Naive B cell (primary cell): Measurements from ENCODE around the gene STPG1. TPM values are rescaled to one million over a fixed set of nuclear protein-coding genes. Genes with fewer than 3 reads are reported as not detected.
A peak's percentile ranks its signal among the peaks of the same experiment; 100 is the strongest.

Source experiments
- ATAC-seq, 2 donors: fragments of 150-1000 bp; cut with Tn5 transposase; 2 replicates each; pipeline ENCODE4 v1.10.0; 2021; ENCODE audit warnings: low read depth in 2 of 2, mild to moderate bottlenecking in 2 of 2, moderate library complexity in 2 of 2
- DNase-seq: peaks from one replicate; pipeline ENCODE4 v3.0.0; 2022
- H3K27ac Mint-ChIP-seq, 6 donors: one replicate each; pipeline ENCODE4 v1.8.0; 2020 to 2022; ENCODE audit warnings: mild to moderate bottlenecking in 6 of 6, mixed read lengths in 6 of 6, moderate library complexity in 5 of 6, inconsistent platforms in 2 of 6
- H3K27me3 Mint-ChIP-seq, 3 donors: one replicate each; pipeline ENCODE4 v1.8.0; 2021 to 2022; ENCODE audit warnings: mixed read lengths in 3 of 3, mild to moderate bottlenecking in 1 of 3
- H3K36me3 Mint-ChIP-seq, 2 donors: one replicate each; pipeline ENCODE4 v1.8.0; 2020 to 2022; ENCODE audit warnings: mixed read lengths in 2 of 2, inconsistent platforms in 1 of 2, mild to moderate bottlenecking in 1 of 2
- H3K4me1 Mint-ChIP-seq, 3 donors: one replicate each; pipeline ENCODE4 v1.8.0; 2020 to 2022; ENCODE audit warnings: mixed read lengths in 3 of 3, inconsistent platforms in 1 of 3, mild to moderate bottlenecking in 1 of 3, moderate library complexity in 1 of 3
- H3K4me3 Mint-ChIP-seq, 8 donors: one replicate each; pipeline ENCODE4 v1.8.0; 2020 to 2022; ENCODE audit warnings: mild to moderate bottlenecking in 8 of 8, mixed read lengths in 8 of 8, moderate library complexity in 8 of 8, inconsistent platforms in 2 of 8
- H3K9me3 Mint-ChIP-seq, 7 donors: one replicate each; pipeline ENCODE4 v1.8.0; 2020 to 2022; ENCODE audit warnings: mixed read lengths in 7 of 7, mild to moderate bottlenecking in 5 of 7, inconsistent platforms in 2 of 7, moderate library complexity in 1 of 7
- polyA plus RNA-seq, 6 donors: library from polyadenylated mRNA; unstranded; fragments of 300-500 nt; fragmentation: Illumina TruSeq; gene quantifications; one replicate each; pipeline ENCODE4 v1.2.3, GENCODE V29; 2021; ENCODE audit warnings: low read depth in 6 of 6

STPG1 gene
- polyA plus RNA-seq, 6 donors from 2014 or later, result 3.1 to 8.7 (median 3.9) TPM

DNA sequence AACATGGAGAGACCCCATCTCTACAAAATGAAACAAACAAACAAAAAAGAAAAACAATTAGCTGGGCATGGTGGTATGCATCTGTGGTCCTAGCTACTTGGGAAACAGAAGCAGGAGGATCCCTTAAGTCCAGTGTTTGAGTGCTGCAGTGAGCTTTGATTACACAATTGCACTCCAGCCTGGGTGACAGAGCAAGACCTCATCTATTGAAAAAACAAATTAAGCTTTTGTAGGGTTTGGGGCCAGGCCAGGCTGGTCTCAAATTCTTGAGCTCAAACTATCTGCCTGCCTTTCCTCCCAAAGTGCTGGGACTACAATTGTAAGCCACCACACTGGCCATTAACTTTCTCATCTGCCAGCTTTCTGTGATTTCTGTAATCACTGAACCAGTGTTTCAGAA is 29.2 kb upstream of the STPG1 start:
- Mint-ChIP-seq H3K27me3 (no peaks in the 10 kb centered on the region), H3K27ac (peak overlapping the region in 1 of 6 donors; percentile 43)
- no peak for ATAC-seq

DNA sequence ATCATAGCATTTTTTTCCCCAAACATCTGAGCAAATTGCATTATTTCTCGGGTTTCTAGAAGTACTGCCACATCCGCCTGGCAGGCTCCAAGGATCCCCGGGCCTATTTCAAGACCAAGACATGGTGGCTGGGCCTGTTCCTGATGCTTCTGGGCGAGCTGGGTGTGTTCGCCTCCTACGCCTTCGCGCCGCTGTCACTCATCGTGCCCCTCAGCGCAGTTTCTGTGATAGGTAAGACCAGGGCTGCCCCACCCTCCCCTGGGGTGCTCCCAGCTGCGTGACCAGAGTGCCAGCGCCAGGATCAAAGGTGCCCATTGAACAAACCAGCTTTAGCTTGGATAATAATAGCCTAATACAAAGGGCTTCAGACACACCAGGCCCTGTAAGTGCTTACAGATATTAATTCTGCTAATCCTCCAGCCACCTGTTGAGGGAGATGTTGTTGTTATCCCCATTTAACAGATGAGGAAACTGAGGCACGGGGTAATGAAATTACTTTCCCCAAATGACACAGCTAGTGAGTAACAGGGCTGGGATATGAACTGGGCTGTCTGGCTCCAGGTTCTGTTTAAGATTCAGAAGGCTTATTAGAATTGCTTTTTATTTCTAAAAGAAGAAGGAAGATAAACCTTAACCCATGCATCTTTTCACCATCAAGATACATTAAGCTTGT is 28.6 kb upstream of the STPG1 start:
- no peak for DNase-seq
- Mint-ChIP-seq H3K27me3 (no peaks in the 10 kb centered on the region), H3K27ac (no peak overlapping the region), H3K4me1 (peaks cover 0 to 11% (median 6%) of the 10 kb centered on the region in 3 donors), H3K9me3 (no peaks in the 10 kb centered on the region), H3K4me3 (no peak overlapping the region), H3K36me3 (peaks cover 26 to 28% of the 10 kb centered on the region in 2 donors)
- ATAC-seq, result no peak

More for the DNA sequence above, 29.2 kb upstream of the STPG1 start:
- no peaks in the 10 kb centered on the region for H3K9me3 Mint-ChIP-seq
- H3K4me3 Mint-ChIP-seq, result no peak overlapping the region
- H3K4me1 Mint-ChIP-seq, result peaks cover 0 to 11% (median 6%) of the 10 kb centered on the region in 3 donors
- H3K36me3 Mint-ChIP-seq, result peaks cover 29% of the 10 kb centered on the region in 2 donors
- DNase-seq, result no peak

DNA sequence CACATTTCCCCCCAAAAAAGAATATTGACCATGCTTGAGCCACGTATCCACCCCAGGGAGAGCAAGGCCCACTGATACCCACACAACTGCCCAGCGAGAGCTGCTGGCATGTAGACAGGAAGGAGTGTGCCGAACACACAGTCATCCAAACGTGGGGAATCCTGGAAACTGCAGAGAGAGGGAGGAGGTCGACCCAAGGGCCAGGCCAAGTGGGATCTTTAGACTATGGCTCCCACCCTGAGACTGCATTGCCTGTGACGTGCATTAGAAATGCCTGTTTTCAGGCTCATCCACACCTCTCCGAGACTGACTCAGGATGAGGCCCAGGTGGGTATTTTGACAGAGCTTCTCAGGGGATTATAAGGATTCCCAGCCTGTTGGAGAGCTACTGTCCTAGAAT is 27.9 kb upstream of the STPG1 start:
- no peaks in the 10 kb centered on the region for H3K27me3 Mint-ChIP-seq
- no peak overlapping the region for H3K27ac Mint-ChIP-seq
- no peaks in the 10 kb centered on the region for H3K9me3 Mint-ChIP-seq
- DNase-seq (no peak), ATAC-seq (no peak)
- H3K36me3 Mint-ChIP-seq, result peaks cover 20 to 22% of the 10 kb centered on the region in 2 donors
- H3K4me1 Mint-ChIP-seq, result peaks cover 0 to 11% (median 6%) of the 10 kb centered on the region in 3 donors
- no peak overlapping the region for H3K4me3 Mint-ChIP-seq

DNA sequence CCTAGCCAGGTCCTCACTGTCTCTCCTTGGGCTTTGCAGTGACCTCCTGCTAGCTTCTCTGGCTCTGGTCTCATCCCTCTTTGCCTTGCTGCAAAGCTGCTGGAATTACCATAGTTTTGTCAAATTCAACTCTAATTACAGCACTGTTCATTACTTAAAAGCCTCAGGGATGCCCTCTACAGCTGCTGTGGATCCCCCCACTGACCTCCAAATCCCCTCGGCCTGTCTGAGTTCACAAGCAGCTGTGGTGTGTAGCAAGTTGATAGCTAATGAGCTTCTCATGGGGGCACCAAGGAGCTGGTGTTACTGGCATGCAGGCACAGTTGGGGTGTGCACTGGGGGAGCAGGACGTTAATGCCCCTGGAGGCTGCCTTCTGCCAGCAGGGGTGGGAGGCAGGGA is 26.9 kb upstream of the STPG1 start:
- Mint-ChIP-seq H3K27me3 (no peaks in the 10 kb centered on the region), H3K9me3 (no peaks in the 10 kb centered on the region), H3K4me3 (no peak overlapping the region), H3K36me3 (peaks cover 14 to 15% of the 10 kb centered on the region in 2 donors), H3K27ac (peak overlapping the region in 3 of 6 donors; percentile 41 to 62 (median 54)), H3K4me1 (peaks cover 0 to 11% (median 6%) of the 10 kb centered on the region in 3 donors)
- DNase-seq, result no peak
- no peak for ATAC-seq

DNA sequence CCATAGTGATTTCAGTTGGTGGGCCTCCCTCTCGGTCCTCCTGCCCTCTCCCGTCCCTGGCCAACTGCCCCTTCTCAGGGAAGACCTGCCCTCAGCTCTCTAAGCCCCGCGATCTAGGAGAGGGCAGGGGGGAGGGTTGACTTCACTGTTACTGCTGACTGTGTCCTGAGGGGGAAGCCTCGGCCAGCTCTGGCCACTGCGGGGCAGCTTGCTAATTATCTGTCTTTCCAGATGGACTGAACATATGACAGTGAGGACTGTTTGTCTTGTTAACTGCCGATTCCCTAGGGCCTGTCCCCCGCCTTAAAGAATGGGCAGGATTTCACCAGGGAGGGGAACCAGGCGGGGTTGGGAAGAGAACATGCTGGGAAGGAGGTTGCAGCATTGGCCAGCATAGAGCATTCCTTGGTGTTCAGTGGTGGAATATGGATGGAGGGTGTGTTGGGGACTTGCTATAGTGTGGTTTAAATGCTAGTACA is 24.9 kb upstream of the STPG1 start:
- no peak for DNase-seq

DNA sequence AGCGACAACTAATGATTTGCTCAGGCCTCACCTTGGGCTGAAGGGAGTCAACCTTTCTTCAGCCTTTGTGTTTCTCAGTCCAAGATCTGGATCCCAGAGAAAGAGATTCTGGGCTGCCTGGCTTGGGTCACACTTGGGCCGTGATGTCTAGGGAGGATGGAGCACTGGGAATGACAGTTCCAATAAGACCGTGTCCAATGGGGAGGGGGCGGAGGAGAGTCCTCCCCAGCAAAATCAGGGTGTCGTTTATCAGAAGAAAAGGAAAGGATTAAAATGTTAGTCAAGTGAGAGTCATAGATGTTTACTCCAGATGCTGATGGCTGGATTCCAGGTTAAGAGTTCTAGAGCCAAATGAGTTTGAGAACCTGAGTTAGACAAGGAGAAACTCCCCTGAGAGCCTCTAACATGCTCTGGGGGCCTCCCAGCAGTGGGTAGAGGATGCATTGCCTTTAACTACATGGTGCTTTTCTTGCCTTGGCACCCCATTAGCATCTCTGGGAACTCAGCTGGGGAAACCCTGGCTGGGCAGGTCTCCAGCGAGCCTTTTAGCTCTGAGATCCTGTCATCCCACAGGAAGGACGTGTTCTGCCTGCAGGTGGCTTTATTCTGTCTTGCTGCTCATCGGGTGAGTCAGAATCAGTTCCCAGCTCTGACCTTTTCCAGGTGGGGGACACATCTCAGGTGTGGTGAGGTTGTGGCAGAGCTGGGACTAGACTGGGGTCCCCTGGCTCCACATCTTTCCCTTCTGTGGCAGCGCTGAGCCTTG is 24.2 kb upstream of the STPG1 start:
- peak overlapping the region in 2 of 6 donors; percentile 48 to 56 for H3K27ac Mint-ChIP-seq
- H3K4me1 Mint-ChIP-seq, result peaks cover 0 to 6% (median 5%) of the 10 kb centered on the region in 3 donors
- no peak for ATAC-seq
- H3K36me3 Mint-ChIP-seq, result peaks cover 22 to 25% of the 10 kb centered on the region in 2 donors
- no peaks in the 10 kb centered on the region for H3K9me3 Mint-ChIP-seq
- H3K27me3 Mint-ChIP-seq, result no peaks in the 10 kb centered on the region
- H3K4me3 Mint-ChIP-seq, result no peak overlapping the region
- DNase-seq, result no peak

More for the DNA sequence above, 24.9 kb upstream of the STPG1 start:
- Mint-ChIP-seq H3K36me3 (peaks cover 16 to 23% of the 10 kb centered on the region in 2 donors), H3K9me3 (no peaks in the 10 kb centered on the region), H3K4me1 (peaks cover 0 to 6% (median 5%) of the 10 kb centered on the region in 3 donors), H3K27me3 (no peaks in the 10 kb centered on the region), H3K4me3 (no peak overlapping the region), H3K27ac (peak overlapping the region in 4 of 6 donors; percentile 33 to 85 (median 49))
- ATAC-seq, result no peak

DNA sequence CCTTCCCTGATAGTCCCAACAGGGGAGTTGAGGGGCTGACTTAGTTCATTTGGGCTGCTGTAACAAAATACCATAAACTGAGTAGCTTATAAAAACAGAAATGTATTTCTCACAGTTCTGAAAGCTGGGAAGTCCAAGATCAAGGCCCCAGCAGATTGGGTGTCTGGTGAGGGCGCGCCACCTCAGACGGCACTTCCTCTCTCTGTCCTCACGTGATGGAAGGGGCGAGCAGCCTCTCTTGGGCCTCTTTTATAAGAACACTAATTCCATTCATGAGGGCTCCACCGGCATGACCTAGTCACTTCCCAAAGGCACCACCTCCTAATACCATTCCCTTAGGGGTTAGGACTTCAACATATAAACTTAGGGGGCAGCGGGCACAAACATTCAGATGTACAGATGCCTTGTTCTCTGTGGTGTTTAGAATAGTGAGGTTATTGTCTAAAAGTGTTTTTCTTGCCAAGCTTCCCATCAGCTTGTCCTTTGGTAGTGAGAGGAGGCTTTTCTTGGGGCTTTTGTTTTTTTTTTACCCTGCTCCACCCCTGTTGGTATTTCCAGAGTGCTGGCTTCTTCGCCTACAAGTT is 22.3 kb upstream of the STPG1 start:
- Mint-ChIP-seq H3K4me3 (no peak overlapping the region), H3K27me3 (no peaks in the 10 kb centered on the region), H3K9me3 (no peaks in the 10 kb centered on the region), H3K36me3 (peaks cover 15 to 19% of the 10 kb centered on the region in 2 donors), H3K27ac (peak overlapping the region in 1 of 6 donors; percentile 2), H3K4me1 (peaks cover 0 to 5% (median 3%) of the 10 kb centered on the region in 3 donors)
- ATAC-seq (no peak), DNase-seq (no peak)

DNA sequence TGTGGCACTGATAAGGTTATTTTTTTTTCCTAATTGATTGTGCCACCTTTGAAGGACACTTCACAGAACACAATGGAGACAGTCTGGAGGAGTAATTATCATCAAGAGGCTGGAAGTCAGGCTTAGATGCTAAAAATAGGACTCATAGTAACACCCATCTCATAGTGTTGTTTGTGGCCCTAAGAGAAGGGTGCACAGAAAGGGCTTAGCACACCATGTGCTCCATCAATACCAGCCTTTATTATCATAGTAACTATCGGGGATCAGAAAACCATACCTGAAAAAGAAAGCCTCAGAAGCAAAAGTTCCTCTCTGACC is 13.9 kb upstream of the STPG1 start:
- Mint-ChIP-seq H3K4me1 (peaks cover 13 to 33% (median 21%) of the 10 kb centered on the region in 3 donors), H3K36me3 (peaks cover 9 to 16% of the 10 kb centered on the region in 2 donors), H3K4me3 (no peak overlapping the region), H3K9me3 (no peaks in the 10 kb centered on the region), H3K27ac (no peak overlapping the region), H3K27me3 (no peaks in the 10 kb centered on the region)
- ATAC-seq (no peak), DNase-seq (no peak)

DNA sequence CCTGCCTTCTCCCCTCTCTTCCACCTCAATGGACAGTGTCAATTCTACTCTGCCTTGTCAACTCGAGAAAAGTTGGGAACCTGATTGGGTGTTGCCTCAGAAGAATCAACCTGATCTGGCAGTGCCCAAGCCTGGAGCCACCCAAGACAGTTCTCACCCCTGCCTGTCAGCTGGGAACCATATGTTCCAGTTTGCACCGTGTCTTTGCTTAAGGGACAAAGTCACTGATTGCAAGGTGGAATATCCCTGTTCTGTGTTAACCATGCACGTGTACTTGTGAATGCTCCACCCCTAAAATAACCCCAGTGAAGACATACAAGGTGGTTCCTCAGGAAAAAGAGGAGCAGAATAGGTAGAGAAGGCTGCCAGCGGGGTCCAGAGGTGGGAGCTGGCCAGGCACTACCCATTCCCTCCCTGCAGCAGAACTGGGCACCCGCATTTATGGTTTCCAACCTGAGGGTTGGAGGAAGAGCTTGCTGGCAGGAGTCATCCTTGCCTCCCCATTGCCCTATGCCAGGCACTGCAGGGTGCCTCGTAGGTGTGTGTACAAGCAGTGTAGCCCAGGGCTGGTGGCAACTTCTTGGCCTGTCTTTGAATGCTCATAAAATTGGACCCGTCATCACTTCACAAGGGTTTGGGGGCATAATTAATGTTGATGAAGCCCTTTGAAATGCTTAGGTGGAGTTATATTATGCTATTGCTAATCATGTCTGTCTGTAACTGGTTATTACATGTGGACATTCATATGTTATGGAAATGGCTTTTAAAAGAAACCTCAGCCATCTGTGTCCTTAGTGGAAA is 13.4 kb upstream of the STPG1 start:
- no peak for ATAC-seq
- no peaks in the 10 kb centered on the region for H3K27me3 Mint-ChIP-seq
- no peaks in the 10 kb centered on the region for H3K9me3 Mint-ChIP-seq
- DNase-seq, result no peak
- H3K27ac Mint-ChIP-seq, result no peak overlapping the region
- no peak overlapping the region for H3K4me3 Mint-ChIP-seq
- H3K4me1 Mint-ChIP-seq, result peaks cover 13 to 39% (median 21%) of the 10 kb centered on the region in 3 donors
- peaks cover 15 to 20% of the 10 kb centered on the region in 2 donors for H3K36me3 Mint-ChIP-seq

DNA sequence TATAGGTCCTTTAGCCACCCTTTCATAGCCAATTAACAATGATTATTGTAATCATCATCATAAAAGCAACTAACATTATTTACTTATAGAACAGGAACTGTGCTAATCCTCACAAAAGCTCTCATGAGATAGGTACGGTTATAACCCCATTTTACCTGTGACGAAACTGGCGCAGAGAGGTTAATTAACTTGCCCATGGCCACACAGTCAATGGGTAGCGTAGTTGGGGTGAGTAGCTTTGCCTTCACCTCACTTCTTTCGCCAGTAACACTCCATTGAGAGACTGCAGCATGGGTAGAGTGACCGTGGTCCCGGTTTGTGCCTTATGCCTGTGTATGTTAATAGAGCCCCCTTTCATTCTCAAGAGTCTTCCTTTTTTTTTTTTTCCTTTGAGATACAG is 12.3 kb upstream of the STPG1 start:
- DNase-seq (no peak), ATAC-seq (no peak)
- H3K4me1 Mint-ChIP-seq, result peaks cover 10 to 41% (median 21%) of the 10 kb centered on the region in 3 donors
- H3K27ac Mint-ChIP-seq, result no peak overlapping the region
- H3K4me3 Mint-ChIP-seq, result no peak overlapping the region
- H3K27me3 Mint-ChIP-seq, result no peaks in the 10 kb centered on the region
- no peaks in the 10 kb centered on the region for H3K9me3 Mint-ChIP-seq
- peaks cover 20% of the 10 kb centered on the region in 2 donors for H3K36me3 Mint-ChIP-seq

DNA sequence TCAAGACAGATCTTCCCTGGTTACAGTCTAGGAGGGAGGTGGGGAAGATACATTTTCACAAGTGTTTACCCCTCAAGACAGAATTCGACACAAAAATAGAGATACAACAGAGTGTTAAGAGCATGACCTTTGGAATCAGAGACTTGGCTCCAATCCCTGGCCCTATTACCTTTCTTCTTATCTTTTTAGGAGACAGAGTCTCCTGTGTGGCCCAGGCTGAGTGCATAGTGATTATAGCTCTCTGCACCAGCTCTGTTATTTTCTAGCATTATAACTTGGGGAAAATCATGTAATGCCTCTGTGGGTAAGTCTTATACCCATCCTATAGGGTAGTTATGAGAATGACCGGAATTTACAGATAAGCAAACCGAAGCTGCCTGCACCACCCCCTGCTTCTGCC is 11.9 kb upstream of the STPG1 start:
- no peak for DNase-seq
- peaks cover 10 to 41% (median 21%) of the 10 kb centered on the region in 3 donors for H3K4me1 Mint-ChIP-seq
- H3K9me3 Mint-ChIP-seq, result no peaks in the 10 kb centered on the region
- peak overlapping the region in 1 of 6 donors; percentile 35 for H3K27ac Mint-ChIP-seq
- no peaks in the 10 kb centered on the region for H3K27me3 Mint-ChIP-seq
- no peak for ATAC-seq
- no peak overlapping the region for H3K4me3 Mint-ChIP-seq
- H3K36me3 Mint-ChIP-seq, result peaks cover 20% of the 10 kb centered on the region in 2 donors

DNA sequence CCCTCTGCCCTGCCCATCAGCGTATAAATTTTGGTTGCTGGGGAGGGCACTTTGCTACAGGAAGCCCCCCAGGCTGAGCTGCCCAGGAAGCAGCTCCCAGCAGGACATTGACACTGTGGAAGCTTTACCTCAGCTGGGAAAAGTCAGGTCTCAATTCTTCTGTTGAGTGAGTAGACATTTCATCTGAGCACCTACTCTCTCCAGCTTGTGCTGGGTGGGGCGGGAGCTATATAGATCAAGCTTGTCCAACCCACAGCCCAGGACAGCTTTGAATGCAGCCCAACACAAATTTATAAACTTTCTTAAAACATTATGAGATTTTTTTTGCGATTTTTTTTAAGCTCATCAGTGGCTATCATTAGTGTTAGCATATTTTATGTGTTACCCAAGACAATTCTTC is 11.4 kb upstream of the STPG1 start:
- H3K27ac Mint-ChIP-seq, result no peak overlapping the region
- ATAC-seq, result no peak
- H3K36me3 Mint-ChIP-seq, result peaks cover 20% of the 10 kb centered on the region in 2 donors
- no peaks in the 10 kb centered on the region for H3K27me3 Mint-ChIP-seq
- H3K4me3 Mint-ChIP-seq, result no peak overlapping the region
- H3K9me3 Mint-ChIP-seq, result no peaks in the 10 kb centered on the region
- H3K4me1 Mint-ChIP-seq, result peaks cover 10 to 41% (median 21%) of the 10 kb centered on the region in 3 donors
- DNase-seq, result no peak

DNA sequence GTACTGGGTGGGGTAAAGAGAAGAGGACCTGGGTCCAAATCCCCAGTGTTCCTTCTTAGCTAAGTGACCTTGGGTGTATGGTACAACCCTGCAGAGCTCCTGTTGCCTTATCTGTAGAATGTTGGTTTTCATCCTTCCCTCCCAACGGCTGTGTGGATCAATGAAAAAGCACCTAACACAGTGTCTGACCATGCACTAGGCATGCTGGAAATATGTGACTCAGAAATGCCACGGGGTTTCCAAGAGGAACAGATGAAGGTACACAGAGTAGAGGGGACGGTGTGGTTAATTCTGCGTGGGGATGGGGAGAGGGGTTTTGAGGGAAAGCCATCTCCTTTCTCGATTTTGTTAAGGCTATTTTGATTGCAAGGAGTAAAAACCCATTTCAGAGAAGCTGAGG is 10.6 kb upstream of the STPG1 start:
- ATAC-seq (no peak), DNase-seq (no peak)
- Mint-ChIP-seq H3K4me3 (peak overlapping the region in 1 of 8 donors; percentile 2), H3K27me3 (no peaks in the 10 kb centered on the region), H3K9me3 (no peaks in the 10 kb centered on the region), H3K4me1 (peaks cover 10 to 45% (median 21%) of the 10 kb centered on the region in 3 donors), H3K27ac (no peak overlapping the region), H3K36me3 (peaks cover 20 to 24% of the 10 kb centered on the region in 2 donors)
